ACHN (cell line): Measurements from ENCODE around the gene DLL1.

Source experiments
- DNase-seq: peaks from one replicate; pipeline ENCODE4 v3.0.0-alpha.2; 2015
- in situ Hi-C: cut with HindIII; loops from 2 replicates; pipeline ENCODE4 v1.10.0; 2017; ENCODE audit warnings: low sequenced_read_pairs, low pct_ligation_motif_present, low pct_unique_long_range_greater_than_20kb

DLL1 gene

GRCh38 chr6:170243791-170244291 is 47.0 kb downstream of the DLL1 start:
- no peak for DNase-seq
- in situ Hi-C loops: no loop called here

- DNase-seq: no peak
- in situ Hi-C loops: no loop called here
Observed at GRCh38 chr6:170243386-170243785, 47.5 kb downstream of the DLL1 start.

- DNase-seq: no peak
- in situ Hi-C loops: no loop called here
Observed at GRCh38 chr6:170238741-170239565, 51.9 kb downstream of the DLL1 start.

GRCh38 chr6:170237999-170238740 is 52.7 kb downstream of the DLL1 start:
- DNase-seq: no peak
- in situ Hi-C loops: no loop called here

GRCh38 chr6:170236131-170236836 is 54.6 kb downstream of the DLL1 start:
- in situ Hi-C loops: no loop called here
- DNase-seq: no peak

- in situ Hi-C loops: no loop called here
- DNase-seq: no peak
Observed at GRCh38 chr6:170235391-170236125, 55.3 kb downstream of the DLL1 start.

- in situ Hi-C loops: no loop called here
- DNase-seq: no peak
Observed at GRCh38 chr6:170234419-170234818, 56.5 kb downstream of the DLL1 start.

- in situ Hi-C loops: no loop called here
- no peak for DNase-seq
Observed at GRCh38 chr6:170233286-170234205, 57.3 kb downstream of the DLL1 start.
